Fibroblast of pulmonary artery (primary cell): ENCODE measurements around the gene EPHB4.
"Not testable (repeated sequence)": the region's sequence is repeated elsewhere in the genome, so short reads cannot be mapped to it uniquely, and the experiment has no call there.

Source experiments
- DNase-seq: peaks from one replicate; pipeline ENCODE4 v3.0.0-alpha.2; 2010; ENCODE audit warnings: low read depth
- H3K4me3 ChIP-seq: replicated peaks from 2 replicates; pipeline ENCODE4 v1.5.1; 2011; ENCODE audit warnings: low read depth, mild to moderate bottlenecking, control low read depth, low read length, moderate library complexity
- CTCF ChIP-seq: IDR thresholded peaks from 2 replicates; pipeline ENCODE4 v1.5.1; 2011; ENCODE audit warnings: mild to moderate bottlenecking, control low read depth, low read length, inconsistent platforms; ENCODE audit errors: missing control alignments

Gene EPHB4

GRCh38 chr7:100764841-100765240, 62.5 kb downstream of the EPHB4 start:
- DNase-seq, result no peak
- H3K4me3 ChIP-seq, result no peak overlapping the region

DNA sequence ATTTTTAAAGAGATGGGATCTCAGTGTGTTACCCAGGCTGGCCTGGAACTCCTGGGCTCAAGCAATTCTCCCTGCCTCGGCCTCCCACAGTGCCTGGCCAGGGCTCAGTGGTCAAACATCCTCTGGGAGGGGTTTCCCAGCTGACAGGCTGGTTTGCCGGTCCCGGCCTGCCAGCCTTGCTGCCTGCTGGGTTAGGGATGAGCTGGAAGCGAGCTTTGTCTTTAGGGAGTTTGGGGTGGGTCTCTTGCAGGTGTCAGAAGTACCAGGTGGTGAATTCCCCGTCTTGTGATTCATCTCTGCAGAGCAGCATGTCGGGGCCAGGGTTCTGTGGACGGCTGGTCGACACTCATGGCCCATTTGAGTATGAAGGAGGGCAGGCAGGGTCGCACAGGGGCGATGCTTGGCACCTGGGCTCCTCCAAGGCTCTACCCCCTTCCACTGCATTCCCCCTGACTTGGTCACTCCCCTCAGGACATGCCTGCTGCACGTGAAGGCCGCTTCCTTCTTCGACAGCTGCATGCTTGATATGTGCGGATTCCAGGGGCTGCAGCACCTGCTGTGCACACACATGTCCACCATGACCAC, 63.7 kb downstream of the EPHB4 start:
- H3K4me3 ChIP-seq, result no peak overlapping the region

More at GRCh38 chr7:100764841-100765240, 62.5 kb downstream of the EPHB4 start:
- TF ChIP-seq CTCF, result no peak

GRCh38 chr7:100762841-100763240, 64.5 kb downstream of the EPHB4 start:
- DNase-seq, H3K4me3 ChIP-seq: not testable (repeated sequence)

More for the DNA sequence above, 63.7 kb downstream of the EPHB4 start:
- TF ChIP-seq CTCF, result no peak
- DNase-seq, result no peak

DNA sequence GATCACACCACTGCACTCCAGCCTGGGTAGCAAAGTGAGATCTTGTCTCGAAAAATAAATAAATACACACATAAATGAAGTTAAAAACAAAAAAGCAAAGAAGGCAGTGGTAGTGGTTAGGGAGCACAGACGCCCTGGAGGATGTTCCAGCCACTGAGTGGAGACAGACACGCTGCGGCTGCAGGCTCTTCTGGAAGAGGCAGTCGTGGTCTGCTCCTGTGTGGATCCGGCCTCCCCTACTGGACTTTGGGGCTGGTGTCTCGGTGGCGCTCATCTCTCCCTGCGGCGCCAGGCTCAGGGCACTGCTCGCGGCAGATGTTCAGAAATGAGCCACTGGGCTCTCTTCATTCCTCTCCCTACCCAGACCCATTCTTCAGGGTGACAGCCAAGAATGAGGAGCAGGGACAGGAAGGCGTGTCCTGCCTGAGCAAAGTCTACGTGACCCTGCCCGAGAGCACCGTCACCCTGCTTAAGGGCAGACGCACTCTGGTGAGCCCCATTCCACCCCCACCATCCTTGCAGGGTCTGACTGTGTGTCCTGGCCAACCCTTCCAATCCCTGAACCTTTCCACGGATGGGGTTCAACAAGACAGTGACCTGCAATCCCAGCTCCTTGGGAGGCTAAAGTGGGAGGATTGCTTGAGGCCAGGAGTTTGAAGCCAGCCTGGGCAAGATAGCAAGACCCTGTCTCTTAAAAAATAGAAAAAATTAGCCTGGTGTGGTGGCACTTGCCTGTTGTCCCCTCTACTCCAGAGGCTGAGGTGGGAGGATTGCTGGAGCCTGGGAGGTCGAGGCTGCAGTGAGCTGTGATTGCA, 67.8 kb downstream of the EPHB4 start:
- no peak for TF ChIP-seq CTCF
- DNase-seq, result no peak
- no peak overlapping the region for H3K4me3 ChIP-seq

DNA sequence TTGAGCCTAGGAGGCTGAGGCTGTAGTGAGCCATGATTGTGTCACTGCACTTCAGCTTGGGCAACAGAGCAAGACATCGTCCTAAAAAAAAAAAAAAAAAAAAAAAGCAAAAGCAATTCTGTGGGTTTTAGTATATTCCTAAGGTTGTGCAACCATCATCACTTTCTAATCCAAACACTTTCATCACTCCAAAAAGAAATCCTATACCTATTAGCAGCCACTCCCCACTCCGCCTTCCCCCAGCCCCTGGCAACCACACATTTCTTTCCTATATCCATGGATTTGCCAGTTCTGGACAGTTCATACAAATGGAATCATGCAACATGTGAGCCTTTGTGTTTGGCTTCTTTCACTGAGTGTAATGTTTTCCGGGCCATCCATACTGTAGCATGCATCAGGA, 73.6 kb downstream of the EPHB4 start:
- no peak overlapping the region for H3K4me3 ChIP-seq
- no peak for TF ChIP-seq CTCF
- DNase-seq, result no peak

DNA sequence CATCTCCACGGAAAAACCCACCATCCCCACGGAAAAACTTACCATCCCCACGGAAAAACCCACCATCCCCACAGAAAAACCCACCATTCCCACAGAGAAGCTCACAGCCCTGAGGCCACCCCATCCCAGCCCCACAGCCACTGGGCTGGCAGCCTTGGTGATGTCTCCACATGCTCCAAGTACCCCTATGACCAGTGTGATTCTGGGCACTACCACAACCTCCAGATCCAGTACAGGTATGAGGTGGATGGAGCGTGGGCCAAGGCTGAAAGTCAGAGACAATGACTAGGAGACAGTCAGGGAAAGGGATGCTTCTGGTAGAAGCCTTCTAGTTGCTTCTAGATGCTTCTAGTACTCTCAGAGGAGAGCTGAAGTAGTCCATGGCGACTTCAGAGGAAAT, 74.3 kb downstream of the EPHB4 start:
- DNase-seq, result no peak
- H3K4me3 ChIP-seq, result no peak overlapping the region
- no peak for TF ChIP-seq CTCF
